GM12892 (cell line): Measurements from ENCODE around the gene RFXANK.

Source experiments
- POLR2A ChIP-seq: IDR thresholded peaks from 2 replicates; pipeline ENCODE4 v1.6.1; 2011; ENCODE audit warnings: low read depth, low read length, control low read depth
- TAF1 ChIP-seq: IDR thresholded peaks from 2 replicates; pipeline ENCODE4 v1.6.1; 2011; ENCODE audit warnings: low read depth, mild to moderate bottlenecking, control low read depth, low read length, borderline replicate concordance

GRCh38 chr19:19202707-19203011 is 10.6 kb downstream of the RFXANK start:
- 0 out of 2 replicates have a peak, but pooled peaks have one; percentile 12 for TF ChIP-seq POLR2A
- TF ChIP-seq TAF1, result no peak
